ENCODE measurements around the gene DBX1.
"Not testable (repeated sequence)": the region's sequence is repeated elsewhere in the genome, so short reads cannot be mapped to it uniquely, and the experiment has no call there.

Gene DBX1

DNA sequence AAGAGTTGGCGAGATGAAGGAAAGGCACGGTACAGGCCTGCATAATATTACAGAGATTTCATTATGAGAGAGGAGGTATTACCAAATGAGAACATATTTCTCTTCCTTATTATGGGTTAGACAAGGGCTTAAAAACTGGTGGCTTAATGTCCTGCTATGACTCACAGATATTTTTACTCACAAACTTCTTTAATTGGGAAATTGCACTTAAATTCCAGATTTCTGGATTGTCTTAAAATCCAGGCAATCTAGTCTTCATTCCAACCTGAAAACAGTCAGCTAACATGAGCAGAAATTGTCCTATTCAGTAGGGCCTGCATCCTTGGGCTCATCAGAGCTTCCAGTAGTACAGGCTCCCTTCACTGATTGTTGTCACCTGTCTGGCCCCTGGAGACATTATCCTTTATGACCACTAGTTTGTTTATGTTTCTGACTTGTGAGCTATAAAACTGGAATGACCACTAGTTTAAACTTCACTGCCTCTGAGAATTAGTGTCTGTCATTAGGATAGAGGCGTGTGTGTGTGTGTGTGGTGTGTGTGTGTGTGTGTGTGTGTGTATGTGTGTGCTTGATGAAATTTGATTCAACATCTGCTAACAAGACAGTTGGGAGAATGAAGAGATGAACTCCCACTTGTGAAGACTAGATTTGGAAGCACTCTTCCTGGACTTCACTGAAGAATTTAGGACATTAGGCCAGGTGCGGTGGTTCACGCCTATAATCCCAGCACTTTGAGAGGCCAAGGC, 25.1 kb downstream of the DBX1 start:
- DNase-seq (ENCODE audit: low spot score), result no peak

GRCh38 chr11:20132667-20133039, 27.6 kb downstream of the DBX1 start:
- TF ChIP-seq CTCF (IDR thresholded peaks at IDR 0.05; ENCODE audit: borderline replicate concordance, control extremely low read depth, extremely low read depth, insufficient read depth, missing control alignments), result no peak
- in situ Hi-C loops (cut with MboI; ENCODE audit: low sequenced_read_pairs, unreplicated experiment), result loop anchor here (10.0 to 25.0 kb wide), 2 partner anchors 188 to 480 kb away; no protein-coding TSS in a partner anchor
- DNase-seq (ENCODE audit: low spot score), result no peak

More for the DNA sequence above, 25.1 kb downstream of the DBX1 start:
- in situ Hi-C loops (cut with MboI; ENCODE audit: low sequenced_read_pairs, unreplicated experiment), result loop anchor here (10.0 to 25.0 kb wide), 2 partner anchors 190 to 477 kb away; no protein-coding TSS in a partner anchor
- TF ChIP-seq CTCF (IDR thresholded peaks at IDR 0.05; ENCODE audit: borderline replicate concordance, control extremely low read depth, extremely low read depth, insufficient read depth, missing control alignments), result no peak

GRCh38 chr11:20131788-20132666, 28.2 kb downstream of the DBX1 start:
- DNase-seq (ENCODE audit: low spot score), result peak; percentile 67
- peak; percentile 80 for TF ChIP-seq CTCF (IDR thresholded peaks at IDR 0.05; ENCODE audit: borderline replicate concordance, control extremely low read depth, extremely low read depth, insufficient read depth, missing control alignments)
- in situ Hi-C loops (cut with MboI; ENCODE audit: low sequenced_read_pairs, unreplicated experiment), result loop anchor here (10.0 to 25.0 kb wide), 2 partner anchors 187 to 480 kb away; no protein-coding TSS in a partner anchor

- in situ Hi-C loops (cut with MboI; ENCODE audit: low sequenced_read_pairs, unreplicated experiment), result loop anchor here (10.0 to 25.0 kb wide), 3 partner anchors 185 to 483 kb away; no protein-coding TSS in a partner anchor
- DNase-seq (ENCODE audit: low spot score), result no peak
- TF ChIP-seq CTCF (IDR thresholded peaks at IDR 0.05; ENCODE audit: borderline replicate concordance, control extremely low read depth, extremely low read depth, insufficient read depth, missing control alignments), result no peak
Measured at GRCh38 chr11:20129665-20130064, 30.6 kb downstream of the DBX1 start.

DNA sequence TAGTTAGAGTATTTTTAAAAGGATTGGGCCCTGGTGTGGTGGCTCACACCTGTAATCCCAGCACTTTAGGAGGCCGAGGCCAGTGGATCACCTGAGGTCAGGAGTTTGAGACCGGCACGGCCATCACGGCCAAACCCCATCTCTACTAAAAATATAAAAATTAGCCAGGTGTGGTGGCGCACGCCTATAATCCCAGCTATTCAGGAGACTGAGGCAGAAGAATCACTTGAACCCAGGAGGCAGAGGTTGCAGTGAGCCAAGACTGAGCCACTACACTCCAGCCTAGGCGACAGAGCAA, 31.8 kb downstream of the DBX1 start:
- in situ Hi-C loops (cut with MboI; ENCODE audit: low sequenced_read_pairs, unreplicated experiment), result loop anchor here (10.0 to 25.0 kb wide), 2 partner anchors 216 to 484 kb away; no protein-coding TSS in a partner anchor
- DNase-seq (ENCODE audit: low spot score), result not testable (repeated sequence)

DNA sequence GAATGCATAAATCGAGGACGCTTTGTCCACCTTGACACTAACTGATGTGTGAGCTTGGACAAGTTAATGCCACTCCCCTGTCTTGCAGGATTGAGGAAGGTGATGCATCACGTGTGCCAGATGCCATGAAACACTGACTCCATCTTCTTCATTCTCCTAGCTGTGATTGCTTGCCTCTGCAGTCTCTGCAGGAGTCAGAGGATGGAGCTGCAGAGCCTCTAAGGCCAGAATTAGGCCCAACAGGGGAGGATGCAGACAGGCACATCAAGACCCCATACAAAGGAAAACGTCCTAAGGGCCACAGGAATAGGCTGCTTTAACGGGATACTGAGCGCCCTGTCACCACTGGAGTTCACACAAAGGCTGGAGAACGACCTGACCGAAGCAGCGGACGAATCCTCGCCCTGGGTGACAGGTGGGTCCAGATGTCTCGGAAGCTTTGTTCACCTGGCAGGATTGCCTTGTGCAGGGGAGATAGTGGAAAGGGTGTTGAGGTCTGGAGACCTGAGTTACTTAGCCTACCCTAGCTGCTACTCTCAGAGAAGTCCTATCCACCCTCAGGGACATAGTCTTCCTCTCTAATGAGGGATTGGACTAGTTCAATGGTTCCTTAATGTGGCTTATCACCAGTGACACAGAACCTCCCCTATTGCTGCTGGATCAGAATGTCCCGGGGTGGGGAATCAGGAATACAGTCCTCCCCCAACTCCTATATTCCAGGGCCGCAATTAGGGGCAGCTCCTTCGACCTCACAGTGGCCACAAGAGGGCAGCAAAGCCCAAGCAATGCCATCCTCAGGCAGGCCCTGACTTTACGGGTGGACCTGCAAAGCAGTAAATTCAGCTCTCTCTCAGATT, 32.4 kb downstream of the DBX1 start:
- in situ Hi-C loops (cut with MboI; ENCODE audit: low sequenced_read_pairs, unreplicated experiment), result loop anchor here (10.0 to 25.0 kb wide), 2 partner anchors 217 to 484 kb away; no protein-coding TSS in a partner anchor

More for the DNA sequence above, 32.4 kb downstream of the DBX1 start:
- DNase-seq (ENCODE audit: low spot score), result peak; percentile 75
- peak; percentile 82 for TF ChIP-seq CTCF (IDR thresholded peaks at IDR 0.05; ENCODE audit: borderline replicate concordance, control extremely low read depth, extremely low read depth, insufficient read depth, missing control alignments)

Measured in GM13976 (cell line).